ENCODE measurements around the gene CKAP5. TPM values are rescaled to one million over a fixed set of nuclear protein-coding genes. Genes with fewer than 3 reads are reported as not detected.

Gene CKAP5
- total RNA-seq, 2 experiments from 2014 or later: 23.2 to 26.9 TPM

DNA sequence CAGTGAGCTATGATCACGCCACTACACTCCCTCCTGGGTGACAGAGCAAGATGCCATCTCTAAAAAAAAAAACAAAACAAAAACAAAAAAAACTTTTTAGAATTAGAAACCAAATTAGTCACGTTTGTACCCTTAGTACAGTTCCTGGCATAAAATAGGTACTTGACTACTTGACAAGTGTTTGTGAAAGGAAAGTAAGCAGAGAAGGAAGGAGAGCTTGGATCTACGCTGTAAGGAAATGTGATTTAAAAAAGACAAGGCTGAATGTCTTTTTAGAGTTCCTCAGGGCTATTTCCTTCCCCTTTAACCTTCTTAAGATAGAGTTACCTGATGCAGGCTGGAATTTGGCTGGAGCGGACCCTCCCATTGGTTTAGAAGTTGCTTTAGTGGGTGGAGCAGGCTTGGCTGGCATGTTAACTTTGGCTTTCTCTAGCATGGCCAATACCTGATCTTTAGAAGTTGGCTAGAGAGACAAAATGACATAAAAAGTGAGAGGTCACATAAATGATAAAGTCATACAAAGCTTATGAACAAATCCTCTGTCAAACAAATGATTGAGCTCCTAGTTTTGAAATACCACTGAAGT, 76.4 kb downstream of the CKAP5 start:
- no peak overlapping the region for H3K4me3 ChIP-seq (ENCODE audit: low read length)
- no peaks in the 10 kb centered on the region for H3K27me3 ChIP-seq (ENCODE audit: control insufficient read depth in 1 of 2, insufficient read depth in 2 of 2, low read length in 2 of 2)
- DNase-seq (no peak), ATAC-seq (ENCODE audit: poor library complexity) (no peak)
- H3K27ac ChIP-seq (ENCODE audit: low read depth in 1 of 2, low read length in 2 of 2): no peak overlapping the region
- no peak for TF ChIP-seq CTCF (IDR thresholded peaks at IDR 0.05)
- POLR2A ChIA-PET: no interaction called here
- H3K4me1 ChIP-seq (ENCODE audit: insufficient read depth, low read length): no peaks in the 10 kb centered on the region
- CTCF ChIA-PET: interaction anchor here (1.5 kb wide), 1 partner anchor 15 kb away, joined by 3 read pairs; no protein-coding TSS in a partner anchor
- intact Hi-C loops (cut with DNase I, micrococcal nuclease): no loop called here
- H3K27ac Mint-ChIP-seq: no peak overlapping the region
- no peaks in the 10 kb centered on the region for H3K27me3 Mint-ChIP-seq
- no peaks in the 10 kb centered on the region for H3K4me1 Mint-ChIP-seq (ENCODE audit: low read depth)
- H3K4me3 Mint-ChIP-seq: no peak overlapping the region
- H3K36me3 Mint-ChIP-seq (ENCODE audit: low read depth): peaks cover 79% of the 10 kb centered on the region
- H3K36me3 ChIP-seq (ENCODE audit: insufficient read depth, low read length): peaks cover 30% of the 10 kb centered on the region
- no peaks in the 10 kb centered on the region for H3K9me3 ChIP-seq (ENCODE audit: control insufficient read depth in 1 of 2, insufficient read depth in 1 of 2, low read length in 2 of 2)
- H3K9me3 Mint-ChIP-seq: no peaks in the 10 kb centered on the region

DNA sequence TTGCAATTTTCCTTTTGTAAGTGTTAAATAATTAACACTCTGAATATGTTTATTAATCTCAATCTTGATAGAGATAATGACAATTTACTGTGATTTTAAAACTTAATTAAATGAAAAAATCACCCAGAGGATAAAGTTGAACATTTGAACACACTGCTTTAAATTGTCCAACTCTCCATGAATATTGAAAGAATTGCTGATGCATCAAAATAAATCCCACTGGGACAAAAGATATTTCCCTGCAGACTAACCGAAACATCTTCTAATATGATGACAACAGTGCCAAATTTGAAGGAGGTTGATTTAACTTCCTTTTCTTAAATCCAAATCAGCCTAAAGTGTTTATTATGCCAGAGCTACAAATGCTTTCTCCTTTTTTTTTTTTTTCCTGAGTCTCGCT, 79.4 kb downstream of the CKAP5 start:
- H3K4me1 Mint-ChIP-seq (ENCODE audit: low read depth): no peaks in the 10 kb centered on the region
- H3K27me3 ChIP-seq (ENCODE audit: control insufficient read depth in 1 of 2, insufficient read depth in 2 of 2, low read length in 2 of 2): no peaks in the 10 kb centered on the region
- H3K27me3 Mint-ChIP-seq: no peaks in the 10 kb centered on the region
- DNase-seq (no peak), ATAC-seq (ENCODE audit: poor library complexity) (no peak)
- no peaks in the 10 kb centered on the region for H3K4me1 ChIP-seq (ENCODE audit: insufficient read depth, low read length)
- no peak overlapping the region for H3K27ac ChIP-seq (ENCODE audit: low read depth in 1 of 2, low read length in 2 of 2)
- H3K27ac Mint-ChIP-seq: no peak overlapping the region
- no peaks in the 10 kb centered on the region for H3K9me3 ChIP-seq (ENCODE audit: control insufficient read depth in 1 of 2, insufficient read depth in 1 of 2, low read length in 2 of 2)
- H3K4me3 Mint-ChIP-seq: no peak overlapping the region
- peaks cover 54% of the 10 kb centered on the region for H3K36me3 ChIP-seq (ENCODE audit: insufficient read depth, low read length)
- no peak overlapping the region for H3K4me3 ChIP-seq (ENCODE audit: low read length)
- POLR2A ChIA-PET: interaction anchor here (0.6 kb wide), 1 partner anchor 22 kb away, joined by 5 read pairs; no protein-coding TSS in a partner anchor
- peaks cover 84% of the 10 kb centered on the region for H3K36me3 Mint-ChIP-seq (ENCODE audit: low read depth)
- intact Hi-C loops (cut with DNase I, micrococcal nuclease): no loop called here
- no peaks in the 10 kb centered on the region for H3K9me3 Mint-ChIP-seq
- CTCF ChIA-PET: no interaction called here
- TF ChIP-seq CTCF (IDR thresholded peaks at IDR 0.05): no peak

GRCh38 chr11:46762248-46762647, 83.8 kb downstream of the CKAP5 start:
- H3K36me3 Mint-ChIP-seq (ENCODE audit: low read depth): peaks cover 86% of the 10 kb centered on the region
- no peak for TF ChIP-seq CTCF (IDR thresholded peaks at IDR 0.05)
- Histone ChIP-seq H3K36me3 (ENCODE audit: insufficient read depth, low read length) (peaks cover 73% of the 10 kb centered on the region), H3K27me3 (ENCODE audit: control insufficient read depth in 1 of 2, insufficient read depth in 2 of 2, low read length in 2 of 2) (no peaks in the 10 kb centered on the region), H3K4me1 (ENCODE audit: insufficient read depth, low read length) (no peaks in the 10 kb centered on the region), H3K9me3 (ENCODE audit: control insufficient read depth in 1 of 2, insufficient read depth in 1 of 2, low read length in 2 of 2) (no peaks in the 10 kb centered on the region), H3K27ac (ENCODE audit: low read depth in 1 of 2, low read length in 2 of 2) (no peak overlapping the region), H3K4me3 (ENCODE audit: low read length) (no peak overlapping the region)
- H3K27me3 Mint-ChIP-seq: no peaks in the 10 kb centered on the region
- H3K4me3 Mint-ChIP-seq: no peak overlapping the region
- ATAC-seq (ENCODE audit: poor library complexity): no peak
- ChIA-PET CTCF (no interaction called here), POLR2A (no interaction called here)
- no peak overlapping the region for H3K27ac Mint-ChIP-seq
- DNase-seq: no peak
- no peaks in the 10 kb centered on the region for H3K9me3 Mint-ChIP-seq
- intact Hi-C loops (cut with DNase I, micrococcal nuclease): no loop called here
- H3K4me1 Mint-ChIP-seq (ENCODE audit: low read depth): no peaks in the 10 kb centered on the region

Data from CD4-positive, alpha-beta T cell (primary cell).